Osteoblast (primary cell): ENCODE measurements around the gene RERG. TPM values are rescaled to one million over a fixed set of nuclear protein-coding genes. Genes with fewer than 3 reads are reported as not detected.

ENCODE experiments used
- DNase-seq: peaks from one replicate; pipeline ENCODE4 v3.0.0; 2011; ENCODE audit warnings: low spot score, mixed read lengths; ENCODE audit not compliant: insufficient read length; ENCODE audit errors: missing footprints
- H2AFZ ChIP-seq: 2 replicates; pipeline ENCODE4 v1.6.0; 2011; ENCODE audit warnings: mild to moderate bottlenecking, low read length
- H3K27ac ChIP-seq: 2 replicates; pipeline ENCODE4 v1.5.1; 2011; ENCODE audit warnings: mild to moderate bottlenecking, low read depth, low read length, moderate library complexity
- H3K27me3 ChIP-seq: 2 replicates; pipeline ENCODE4 v1.6.0; 2012; ENCODE audit warnings: mild to moderate bottlenecking, control low read depth, inconsistent platforms, low read length, moderate library complexity; ENCODE audit not compliant: insufficient read depth
- H3K36me3 ChIP-seq: 2 replicates; pipeline ENCODE4 v1.5.1; 2011; ENCODE audit warnings: mild to moderate bottlenecking, low read length, control low read depth, moderate library complexity; ENCODE audit not compliant: insufficient read depth
- H3K4me1 ChIP-seq: 2 replicates; pipeline ENCODE4 v1.5.1; 2011; ENCODE audit warnings: mild to moderate bottlenecking, low read length, control low read depth, moderate library complexity; ENCODE audit not compliant: insufficient read depth
- H3K4me2 ChIP-seq: 2 replicates; pipeline ENCODE4 v1.6.0; 2011; ENCODE audit warnings: mild to moderate bottlenecking, low read length; ENCODE audit not compliant: insufficient read depth
- H3K4me3 ChIP-seq: fragments of 200-600 bp; sonication (generic); 3 replicates; pipeline ENCODE4 v1.5.1; 2012; ENCODE audit warnings: mild to moderate bottlenecking, low read length, inconsistent platforms; ENCODE audit not compliant: insufficient read depth
- H3K79me2 ChIP-seq: 2 replicates; pipeline ENCODE4 v1.6.0; 2012; ENCODE audit warnings: mild to moderate bottlenecking, low read length, control low read depth, inconsistent platforms; ENCODE audit not compliant: insufficient read depth
- H3K9me3 ChIP-seq: 2 replicates; pipeline ENCODE4 v1.5.1; 2011; ENCODE audit warnings: low read depth, low read length, control low read depth
- H4K20me1 ChIP-seq: 2 replicates; pipeline ENCODE4 v1.6.0; 2012; ENCODE audit warnings: mild to moderate bottlenecking, low read length, control low read depth; ENCODE audit not compliant: insufficient read depth
- total RNA-seq: library from RNA; depleted of rRNA; stranded (reverse); fragments of >200 nt; gene quantifications from 2 replicates; pipeline ENCODE4 v1.2.3, GENCODE V29; 2012
- TF ChIP-seq, protein P1 (sequence below): IDR thresholded peaks from 2 replicates; pipeline ENCODE4 v1.5.1; 2011; ENCODE audit warnings: mild to moderate bottlenecking, low read depth, low read length, moderate library complexity; ENCODE audit errors: extremely low read depth

RERG gene
- total RNA-seq, 1 donor: not detected

DNA sequence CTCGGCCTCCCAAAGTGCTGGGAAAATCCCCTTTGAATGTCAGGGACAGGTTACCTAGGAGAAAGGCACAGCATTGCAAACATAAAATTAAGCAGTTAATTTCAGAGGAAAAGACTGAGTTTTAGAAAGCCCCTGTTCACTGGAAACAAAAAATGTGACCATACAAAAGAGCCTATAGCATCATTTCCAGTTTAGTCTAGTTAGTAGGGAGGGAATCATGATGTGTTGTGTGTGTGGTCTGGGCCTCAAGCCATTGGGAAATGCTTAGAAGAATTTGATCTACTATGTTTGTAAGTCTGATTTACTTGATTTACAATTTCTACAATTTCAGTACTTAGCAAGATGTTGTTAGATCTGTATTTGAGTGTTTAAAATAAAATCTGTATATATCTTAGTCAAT is 47.1 kb upstream of the RERG start:
- no peak overlapping the region for H3K27ac ChIP-seq
- no peaks in the 10 kb centered on the region for H3K36me3 ChIP-seq
- no peaks in the 10 kb centered on the region for H4K20me1 ChIP-seq
- no peak for DNase-seq
- TF ChIP-seq, protein P1, sequence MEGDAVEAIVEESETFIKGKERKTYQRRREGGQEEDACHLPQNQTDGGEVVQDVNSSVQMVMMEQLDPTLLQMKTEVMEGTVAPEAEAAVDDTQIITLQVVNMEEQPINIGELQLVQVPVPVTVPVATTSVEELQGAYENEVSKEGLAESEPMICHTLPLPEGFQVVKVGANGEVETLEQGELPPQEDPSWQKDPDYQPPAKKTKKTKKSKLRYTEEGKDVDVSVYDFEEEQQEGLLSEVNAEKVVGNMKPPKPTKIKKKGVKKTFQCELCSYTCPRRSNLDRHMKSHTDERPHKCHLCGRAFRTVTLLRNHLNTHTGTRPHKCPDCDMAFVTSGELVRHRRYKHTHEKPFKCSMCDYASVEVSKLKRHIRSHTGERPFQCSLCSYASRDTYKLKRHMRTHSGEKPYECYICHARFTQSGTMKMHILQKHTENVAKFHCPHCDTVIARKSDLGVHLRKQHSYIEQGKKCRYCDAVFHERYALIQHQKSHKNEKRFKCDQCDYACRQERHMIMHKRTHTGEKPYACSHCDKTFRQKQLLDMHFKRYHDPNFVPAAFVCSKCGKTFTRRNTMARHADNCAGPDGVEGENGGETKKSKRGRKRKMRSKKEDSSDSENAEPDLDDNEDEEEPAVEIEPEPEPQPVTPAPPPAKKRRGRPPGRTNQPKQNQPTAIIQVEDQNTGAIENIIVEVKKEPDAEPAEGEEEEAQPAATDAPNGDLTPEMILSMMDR: no peak
- no peak overlapping the region for H3K4me2 ChIP-seq
- no peak overlapping the region for H2AFZ ChIP-seq
- H3K9me3 ChIP-seq: no peaks in the 10 kb centered on the region
- H3K4me3 ChIP-seq: no peak overlapping the region
- H3K27me3 ChIP-seq: peaks cover under 1% of the 10 kb centered on the region
- H3K79me2 ChIP-seq: no peaks in the 10 kb centered on the region
- H3K4me1 ChIP-seq: no peaks in the 10 kb centered on the region

- H4K20me1 ChIP-seq: no peaks in the 10 kb centered on the region
- H3K4me2 ChIP-seq: no peak overlapping the region
- no peak overlapping the region for H2AFZ ChIP-seq
- peaks cover 2% of the 10 kb centered on the region for H3K27me3 ChIP-seq
- no peak overlapping the region for H3K27ac ChIP-seq
- DNase-seq: no peak
- no peak overlapping the region for H3K4me3 ChIP-seq
- no peaks in the 10 kb centered on the region for H3K36me3 ChIP-seq
- H3K4me1 ChIP-seq: no peaks in the 10 kb centered on the region
- H3K79me2 ChIP-seq: no peaks in the 10 kb centered on the region
- TF ChIP-seq, protein P1: no peak
- H3K9me3 ChIP-seq: no peaks in the 10 kb centered on the region
These were observed 44.7 kb upstream of the RERG start for GRCh38 chr12:15265875-15266274.

- DNase-seq: no peak
- Histone ChIP-seq H4K20me1 (no peaks in the 10 kb centered on the region), H3K4me1 (no peaks in the 10 kb centered on the region), H3K79me2 (no peaks in the 10 kb centered on the region), H3K36me3 (no peaks in the 10 kb centered on the region), H3K27ac (no peak overlapping the region), H3K4me3 (no peak overlapping the region), H3K27me3 (no peaks in the 10 kb centered on the region), H3K9me3 (no peaks in the 10 kb centered on the region), H2AFZ (no peak overlapping the region), H3K4me2 (no peak overlapping the region)
- TF ChIP-seq, protein P1: no peak
These were observed 35.5 kb upstream of the RERG start for GRCh38 chr12:15256761-15257160.

GRCh38 chr12:15253990-15254389 is 32.8 kb upstream of the RERG start:
- no peaks in the 10 kb centered on the region for H4K20me1 ChIP-seq
- H3K36me3 ChIP-seq: no peaks in the 10 kb centered on the region
- H2AFZ ChIP-seq: no peak overlapping the region
- H3K79me2 ChIP-seq: no peaks in the 10 kb centered on the region
- H3K27me3 ChIP-seq: no peaks in the 10 kb centered on the region
- no peak overlapping the region for H3K4me2 ChIP-seq
- no peak for DNase-seq
- H3K9me3 ChIP-seq: no peaks in the 10 kb centered on the region
- H3K4me1 ChIP-seq: no peaks in the 10 kb centered on the region
- TF ChIP-seq, protein P1: no peak
- no peak overlapping the region for H3K27ac ChIP-seq
- no peak overlapping the region for H3K4me3 ChIP-seq
